NB4 (cell line): ENCODE results near the gene FZR1.
A peak's percentile ranks its signal among the peaks of the same experiment; 100 is the strongest.
"Not testable (repeated sequence)": the region's sequence is repeated elsewhere in the genome, so short reads cannot be mapped to it uniquely, and the experiment has no call there.

ENCODE experiments used
- DNase-seq: peaks from one replicate; pipeline ENCODE4 v3.0.0; 2010; ENCODE audit warnings: low read depth
- H3K4me3 ChIP-seq: one replicate; pipeline ENCODE4 v1.5.1; 2011; ENCODE audit warnings: mild to moderate bottlenecking, low read depth, low read length, moderate library complexity
- CTCF ChIP-seq: IDR thresholded peaks from one replicate; pipeline ENCODE4 v1.5.1; 2012; ENCODE audit warnings: low read depth, low read length
- MYC ChIP-seq: IDR thresholded peaks from 2 replicates; pipeline ENCODE4 v1.6.1; 2011; ENCODE audit warnings: low read depth, low read length
- POLR2A ChIP-seq: IDR thresholded peaks from 2 replicates; pipeline ENCODE4 v1.6.1; 2011; ENCODE audit warnings: mild to moderate bottlenecking; ENCODE audit not compliant: insufficient read length; ENCODE audit errors: extremely low read depth
- TF ChIP-seq, protein P1 (sequence below): IDR thresholded peaks from 2 replicates; pipeline ENCODE4 v1.6.1; 2011; ENCODE audit warnings: low read depth, low read length

The FZR1 gene

GRCh38 chr19:3557461-3558248 lies 51.5 kb downstream of the FZR1 start, which contains the start of gene MFSD12:
TSS of gene MFSD12 (minus strand) at chr19:3557586. CDS start at chr19:3557403, 183 bp downstream.
- TF ChIP-seq POLR2A (peak; percentile 31), MYC (peak; percentile 72), CTCF (no peak)
- TF ChIP-seq, protein P1, sequence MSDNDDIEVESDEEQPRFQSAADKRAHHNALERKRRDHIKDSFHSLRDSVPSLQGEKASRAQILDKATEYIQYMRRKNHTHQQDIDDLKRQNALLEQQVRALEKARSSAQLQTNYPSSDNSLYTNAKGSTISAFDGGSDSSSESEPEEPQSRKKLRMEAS, result peak; percentile 89
- peak within 1 kb of the TSS; percentile 74 for H3K4me3 ChIP-seq
- peak; percentile 92 for DNase-seq

GRCh38 chr19:3563709-3564524 lies 57.8 kb downstream of the FZR1 start:
- TF ChIP-seq MYC (no peak), CTCF (no peak), POLR2A (no peak)
- TF ChIP-seq, protein P1, result no peak
- DNase-seq, result no peak
- H3K4me3 ChIP-seq, result no peak overlapping the region

DNA sequence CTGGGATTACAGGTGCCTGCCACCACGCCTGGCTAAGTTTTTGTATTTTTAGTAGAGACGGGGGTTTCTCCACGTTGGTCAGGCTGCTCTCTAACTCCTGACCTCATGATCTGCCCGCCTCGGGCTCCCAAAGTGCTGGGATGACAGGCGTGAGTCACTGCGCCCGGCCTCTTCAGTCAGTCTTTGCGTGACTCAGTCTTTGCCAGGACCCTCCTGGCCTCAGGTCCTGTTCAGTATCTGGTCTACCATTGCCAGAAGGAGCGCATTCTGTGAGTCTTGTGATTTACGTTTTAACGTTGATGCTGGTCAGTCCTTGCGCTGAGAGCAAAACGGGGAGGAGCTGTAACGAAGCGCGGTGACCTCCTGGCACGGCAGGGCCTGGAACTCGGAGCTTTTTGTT lies 59.0 kb downstream of the FZR1 start:
- DNase-seq, result no peak
- TF ChIP-seq POLR2A, result no peak
- TF ChIP-seq MYC, result no peak
- TF ChIP-seq CTCF, result no peak
- TF ChIP-seq, protein P1, result no peak
- no peak overlapping the region for H3K4me3 ChIP-seq

DNA sequence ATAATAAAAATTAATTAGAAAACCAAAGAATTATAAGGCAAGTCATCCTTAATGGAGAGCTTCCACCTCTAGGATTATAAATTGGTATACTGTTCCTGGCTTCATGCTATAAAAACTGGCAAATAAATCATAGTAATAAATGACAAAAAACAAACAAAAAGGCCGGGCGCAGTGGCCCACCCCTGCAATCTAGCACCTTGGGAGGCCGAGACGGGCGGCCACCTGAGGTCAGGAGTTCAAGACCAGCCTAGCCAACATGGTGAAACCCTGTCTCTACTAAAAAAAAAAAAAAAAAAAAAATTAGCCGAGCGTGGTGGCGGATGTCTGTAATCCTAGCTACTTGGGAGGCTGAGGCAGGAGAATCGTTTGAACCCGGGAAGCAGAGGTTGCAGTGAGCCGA lies 63.9 kb downstream of the FZR1 start:
- H3K4me3 ChIP-seq, DNase-seq: not testable (repeated sequence)

DNA sequence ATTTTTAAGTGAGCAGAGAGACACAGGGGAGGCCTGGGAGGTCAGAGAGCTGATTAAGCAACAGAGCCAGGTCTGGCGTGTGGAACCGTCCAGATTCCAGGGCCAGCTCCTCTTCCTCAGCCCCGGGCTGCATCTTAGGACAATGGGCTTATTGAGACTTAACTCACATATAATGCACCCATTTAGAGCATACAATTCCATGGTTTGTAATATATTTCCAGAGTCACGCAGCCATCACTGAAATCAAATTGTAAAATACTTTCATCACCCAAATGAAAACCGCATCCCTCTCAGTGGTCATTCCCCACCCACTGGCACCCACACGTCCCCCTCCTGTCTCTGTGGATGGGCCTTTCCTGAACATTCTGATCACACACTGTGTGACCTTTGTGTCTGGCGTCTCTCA lies 64.5 kb downstream of the FZR1 start:
- H3K4me3 ChIP-seq, result no peak overlapping the region
- DNase-seq, result no peak
- TF ChIP-seq POLR2A (no peak), CTCF (no peak), MYC (no peak)
- TF ChIP-seq, protein P1, result no peak

GRCh38 chr19:3572132-3572854 lies 66.2 kb downstream of the FZR1 start:
- H3K4me3 ChIP-seq, result peak overlapping the region; percentile 16
- TF ChIP-seq POLR2A, result no peak
- TF ChIP-seq CTCF, result no peak
- TF ChIP-seq MYC, result no peak
- TF ChIP-seq, protein P1, result no peak
- peak; percentile 98 for DNase-seq
